Stimulated activated effector memory CD8-positive, alpha-beta T cell treated with anti-CD3 and anti-CD28 coated beads, Interleukin-12 subunit alpha, Interleukin-12 subunit beta, amount 100 ng/mL, for 72 hours (primary cell): ENCODE results near the gene PPP1R17.

Source experiments
- ATAC-seq: fragments of 150-1000 bp; cut with Tn5 transposase; 2 replicates; pipeline ENCODE4 v1.10.0; 2021
- DNase-seq, 2 donors: peaks; one replicate each; pipeline ENCODE4 v3.0.0; 2021 to 2022; ENCODE audit warnings: low spot score in 2 of 2
- H3K27ac Mint-ChIP-seq: one replicate; pipeline ENCODE4 v1.8.0; 2022; ENCODE audit warnings: mild to moderate bottlenecking, mixed read lengths
- H3K36me3 Mint-ChIP-seq: one replicate; pipeline ENCODE4 v1.8.0; 2022; ENCODE audit warnings: mild to moderate bottlenecking, mixed read lengths
- H3K4me1 Mint-ChIP-seq: one replicate; pipeline ENCODE4 v1.8.0; 2022; ENCODE audit warnings: mixed read lengths
- H3K4me3 Mint-ChIP-seq: one replicate; pipeline ENCODE4 v1.8.0; 2022; ENCODE audit warnings: mild to moderate bottlenecking, mixed read lengths
- H3K9me3 Mint-ChIP-seq: one replicate; pipeline ENCODE4 v1.8.0; 2022; ENCODE audit warnings: mixed read lengths

The PPP1R17 gene

GRCh38 chr7:31735991-31736982, 49.3 kb downstream of the PPP1R17 start:
- ATAC-seq (no peak), DNase-seq (no peak)
- H3K4me1 Mint-ChIP-seq, result no peaks in the 10 kb centered on the region
- no peaks in the 10 kb centered on the region for H3K36me3 Mint-ChIP-seq
- H3K27ac Mint-ChIP-seq, result no peak overlapping the region
- H3K4me3 Mint-ChIP-seq, result no peak overlapping the region
- H3K9me3 Mint-ChIP-seq, result peaks cover 10% of the 10 kb centered on the region

DNA sequence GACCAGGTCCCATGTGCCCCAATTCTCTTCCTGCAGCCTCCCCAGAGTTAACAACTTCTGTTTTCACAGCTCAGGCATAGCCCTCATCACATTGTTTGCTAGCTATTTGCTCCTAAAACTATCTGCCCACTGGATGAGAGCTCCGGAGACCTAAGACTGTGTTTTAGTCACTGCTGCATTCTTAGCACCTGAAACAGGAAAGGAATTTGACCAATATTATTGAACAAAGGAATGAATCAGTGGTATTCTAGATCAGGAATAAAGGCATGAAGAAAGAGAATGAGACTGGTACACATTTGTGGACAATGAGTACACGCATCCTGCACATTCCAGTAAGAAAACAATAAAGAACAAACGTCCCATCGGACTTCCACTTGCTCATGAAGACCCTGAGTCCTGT, 54.8 kb downstream of the PPP1R17 start:
- ATAC-seq, result no peak
- Mint-ChIP-seq H3K36me3 (no peaks in the 10 kb centered on the region), H3K9me3 (peaks cover 9% of the 10 kb centered on the region), H3K4me1 (no peaks in the 10 kb centered on the region), H3K27ac (no peak overlapping the region), H3K4me3 (no peak overlapping the region)
- DNase-seq, result no peak

DNA sequence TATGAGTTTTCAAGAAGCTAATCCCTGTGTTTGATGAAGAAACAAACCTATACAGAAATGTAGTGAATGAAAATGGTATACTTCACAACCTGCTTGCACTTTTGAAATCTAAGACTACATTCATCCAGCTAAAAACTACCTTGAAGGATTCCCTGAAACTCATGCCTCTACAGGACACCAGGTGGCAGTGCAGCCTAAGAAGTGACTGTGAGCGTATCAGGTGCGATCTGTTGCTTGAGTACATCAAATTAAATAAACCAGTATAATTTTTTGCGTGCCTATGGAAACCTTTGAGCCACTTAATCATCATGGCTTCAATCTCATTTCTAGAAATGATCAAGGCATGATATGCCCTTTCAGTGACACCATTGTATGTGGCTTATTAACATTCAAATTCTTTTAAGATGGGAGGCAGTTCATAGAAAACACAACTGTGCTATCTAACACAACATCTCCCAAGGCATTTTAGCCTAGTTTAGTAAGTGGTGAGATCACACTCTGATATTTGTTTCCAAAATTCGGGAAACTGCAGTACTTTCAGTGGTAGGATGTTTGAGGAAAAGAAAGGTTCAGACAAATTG, 57.4 kb downstream of the PPP1R17 start:
- Mint-ChIP-seq H3K9me3 (peaks cover 7% of the 10 kb centered on the region), H3K27ac (no peak overlapping the region), H3K4me3 (no peak overlapping the region), H3K36me3 (no peaks in the 10 kb centered on the region), H3K4me1 (no peaks in the 10 kb centered on the region)
- ATAC-seq (no peak), DNase-seq (peak in 1 of 2 donors; percentile 48)

GRCh38 chr7:31747553-31747952, 60.5 kb downstream of the PPP1R17 start:
- ATAC-seq (no peak), DNase-seq (no peak)
- no peaks in the 10 kb centered on the region for H3K4me1 Mint-ChIP-seq
- no peak overlapping the region for H3K27ac Mint-ChIP-seq
- H3K4me3 Mint-ChIP-seq, result no peak overlapping the region
- H3K9me3 Mint-ChIP-seq, result peaks cover 7% of the 10 kb centered on the region
- no peaks in the 10 kb centered on the region for H3K36me3 Mint-ChIP-seq

- no peak overlapping the region for H3K27ac Mint-ChIP-seq
- no peak overlapping the region for H3K4me3 Mint-ChIP-seq
- ATAC-seq, result no peak
- H3K4me1 Mint-ChIP-seq, result no peaks in the 10 kb centered on the region
- no peaks in the 10 kb centered on the region for H3K36me3 Mint-ChIP-seq
- DNase-seq, result no peak
- H3K9me3 Mint-ChIP-seq, result peaks cover 3% of the 10 kb centered on the region
These were observed 61.1 kb downstream of the PPP1R17 start for GRCh38 chr7:31748084-31748483.

DNA sequence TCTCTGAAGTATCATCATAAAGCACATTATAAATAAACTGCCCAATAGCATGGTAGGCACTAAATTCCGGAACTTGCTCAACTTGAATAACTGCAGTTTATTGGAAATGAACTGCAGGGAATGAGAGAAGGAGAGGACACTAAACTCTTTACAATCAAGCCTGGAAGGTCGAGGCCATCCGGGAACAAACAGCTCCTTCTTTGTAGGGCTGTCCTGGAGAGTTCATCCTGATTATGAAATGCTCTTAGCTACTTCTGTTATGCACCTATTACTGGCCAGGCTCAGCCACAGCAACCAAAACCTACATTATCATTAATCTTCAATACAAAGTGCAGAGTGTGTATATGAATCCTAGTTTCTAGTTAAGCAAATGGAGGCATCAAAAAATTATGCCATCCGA, 64.7 kb downstream of the PPP1R17 start:
- no peak for DNase-seq
- no peaks in the 10 kb centered on the region for H3K36me3 Mint-ChIP-seq
- no peak overlapping the region for H3K4me3 Mint-ChIP-seq
- no peak for ATAC-seq
- no peaks in the 10 kb centered on the region for H3K4me1 Mint-ChIP-seq
- H3K9me3 Mint-ChIP-seq, result peaks cover 3% of the 10 kb centered on the region
- no peak overlapping the region for H3K27ac Mint-ChIP-seq
